HepG2 (cell line): ENCODE results near the gene TGM6. TPM values are rescaled to one million over a fixed set of nuclear protein-coding genes. Genes with fewer than 3 reads are reported as not detected.

ENCODE experiments used
- ATAC-seq: fragments of 200-7000 bp; cut with Tn5 transposase; 3 replicates; pipeline ENCODE4 v1.9.1; 2020; ENCODE audit warnings: mild to moderate bottlenecking, moderate library complexity
- BruUV-seq: library from RNA; stranded (reverse); fragments of 400-500 nt; replicated peaks from 2 replicates; lab custom pipeline; 2021; lab: Mats Ljungman, UMichigan
- CTCF ChIA-PET: fragments of 300-600 bp; formaldehyde crosslinking; extraction: SDS; loops from one replicate; lab custom pipeline; 2021; ENCODE audit warnings: low total read pairs, inconsistent platforms, low intra/inter-chr PET ratio; lab: Yijun Ruan, JAX
- POLR2A ChIA-PET: fragments of 350-600 bp; sonication (Branson Sonifier 250); formaldehyde crosslinking; loops from one replicate; lab custom pipeline; 2020; ENCODE audit warnings: antibody characterized with exemption, inconsistent platforms; lab: Yijun Ruan, JAX
- DNase-seq: peaks from one replicate; pipeline ENCODE4 v3.0.0-alpha.2; 2015; ENCODE audit warnings: low spot score
- FAIRE-seq: peaks from 3 replicates; lab custom pipeline; 2011; peaks lifted over from hg19 to GRCh38; lab: Jason Lieb, UNC
- H2AFZ ChIP-seq: one replicate; pipeline ENCODE4 v1.6.1; 2011; ENCODE audit warnings: low read length, inconsistent platforms
- H3K27ac ChIP-seq: fragments of 300-600 bp; 3 replicates; pipeline ENCODE4 v1.8.0; 2011; ENCODE audit warnings: mixed run types, mild to moderate bottlenecking, mixed read lengths, low read length, inconsistent platforms; ENCODE audit not compliant: insufficient read depth; ENCODE audit errors: extremely low read length
- H3K27me3 ChIP-seq, 2 experiments: fragments of 200-600 bp in 1 of 2; 2 replicates in 1 of 2; 3 replicates in 1 of 2; pipeline versions ENCODE4 v1.6.0 to v1.8.0; 2011; ENCODE audit warnings: low read length in 2 of 2, mild to moderate bottlenecking in 2 of 2, moderate library complexity in 2 of 2, inconsistent platforms in 1 of 2; ENCODE audit not compliant: insufficient read depth in 2 of 2, control insufficient read depth in 1 of 2
- H3K36me3 ChIP-seq, 2 experiments: fragments of 200-600 bp in 1 of 2; replicated peaks in 1 of 2; 2 replicates in 1 of 2; 3 replicates in 1 of 2; pipeline versions ENCODE4 v1.5.1 to v1.8.0; 2011; ENCODE audit warnings: low read length in 2 of 2, inconsistent platforms in 1 of 2; ENCODE audit not compliant: insufficient read depth in 2 of 2, control insufficient read depth in 1 of 2
- H3K4me1 ChIP-seq: 2 replicates; pipeline ENCODE4 v1.5.1; 2012; ENCODE audit warnings: low read length, inconsistent platforms; ENCODE audit not compliant: insufficient read depth
- H3K4me2 ChIP-seq: 2 replicates; pipeline ENCODE4 v1.6.0; 2011; ENCODE audit warnings: low read depth, low read length, inconsistent platforms
- H3K4me3 ChIP-seq, 3 experiments: fragments of 200-600 bp in 1 of 3; sonication (generic), shearing (Covaris generic) in 1 of 3; replicated peaks in 1 of 3; 2 replicates each; pipeline ENCODE4 v1.5.1; 2011 to 2016; ENCODE audit warnings: low read length in 3 of 3, inconsistent platforms in 2 of 3, low read depth in 2 of 3, mild to moderate bottlenecking in 2 of 3, control low read depth in 1 of 3, mixed read lengths in 1 of 3; ENCODE audit not compliant: insufficient read depth in 1 of 3
- H3K79me2 ChIP-seq: one replicate; pipeline ENCODE4 v1.6.1; 2011; ENCODE audit warnings: low read length, inconsistent platforms; ENCODE audit not compliant: insufficient read depth
- H3K9ac ChIP-seq: 2 replicates; pipeline ENCODE4 v1.6.0; 2011; ENCODE audit warnings: mild to moderate bottlenecking, low read depth, low read length, inconsistent platforms; ENCODE audit not compliant: insufficient read depth
- H3K9me3 ChIP-seq: 2 replicates; pipeline ENCODE4 v1.5.1; 2012; ENCODE audit warnings: mild to moderate bottlenecking, low read length
- H4K20me1 ChIP-seq: 2 replicates; pipeline ENCODE4 v1.6.0; 2011; ENCODE audit warnings: inconsistent platforms, mild to moderate bottlenecking, low read length, moderate library complexity; ENCODE audit not compliant: insufficient read depth
- KLF9 ChIP-seq: IDR thresholded peaks from 2 replicates; pipeline ENCODE4 v1.6.1; 2016; ENCODE audit warnings: low read depth
- ONECUT2 ChIP-seq: sonication (generic); formaldehyde crosslinking; IDR thresholded peaks from 2 replicates; pipeline ENCODE4 v1.4.0; 2020; ENCODE audit warnings: missing genetic modification reagents
- SALL1 ChIP-seq: sonication (generic); formaldehyde crosslinking; IDR thresholded peaks from 2 replicates; pipeline ENCODE4 v1.8.0; 2022; ENCODE audit warnings: mild to moderate bottlenecking, missing genetic modification reagents
- TAF1 ChIP-seq: sonication (generic); formaldehyde crosslinking; IDR thresholded peaks from 2 replicates; pipeline ENCODE4 v1.4.0; 2020; ENCODE audit warnings: missing genetic modification reagents
- TCF7 ChIP-seq: sonication (generic); IDR thresholded peaks from 2 replicates; pipeline ENCODE4 v1.6.1; 2016; ENCODE audit warnings: antibody characterized with exemption, low read depth
- XBP1 ChIP-seq: sonication (generic); formaldehyde crosslinking; IDR thresholded peaks from 2 replicates; pipeline ENCODE4 v1.5.0; 2020; ENCODE audit warnings: missing genetic modification reagents
- ZNF749 ChIP-seq: sonication (generic); formaldehyde crosslinking; IDR thresholded peaks from 2 replicates; pipeline ENCODE4 v1.8.0; 2022; ENCODE audit warnings: mild to moderate bottlenecking, missing genetic modification reagents, moderate library complexity, borderline replicate concordance
- ZNF879 ChIP-seq: sonication (generic); formaldehyde crosslinking; IDR thresholded peaks from 2 replicates; pipeline ENCODE4 v1.8.1; 2023; ENCODE audit warnings: missing genetic modification reagents
- WGBS: methylation state at CpG from one replicate; pipeline ENCODE4 v1.1.6; 2017; ENCODE audit warnings: low lambda C conversion rate; 5-methylcytosine and 5-hydroxymethylcytosine counted together
- in situ Hi-C: cut with HindIII; loops from 2 replicates; pipeline ENCODE4 v1.10.0; 2017; ENCODE audit warnings: low pct_unique_long_range_greater_than_20kb; ENCODE audit not compliant: extremely low pct_ligation_motif_present
- intact Hi-C: fragments of 100-400 bp; cut with micrococcal nuclease; formaldehyde crosslinking; loops from one replicate; pipeline ENCODE4 v1.10.0; 2022; ENCODE audit not compliant: unreplicated experiment
- polyA plus RNA-seq, 8 experiments: library from polyadenylated mRNA; depleted of rRNA in 3 of 8; stranded (reverse) in 7 of 8; unstranded in 1 of 8; fragments of >200 nt; fragmentation: Illumina TruSeq in 4 of 8; extraction: Trizol in 4 of 8; gene quantifications; 2 replicates each; pipeline versions ENCODE4 v1.2.1 to v1.2.3, GENCODE V29; 2011 to 2016; ENCODE audit warnings: low read depth in 4 of 8, missing spikeins in 1 of 8, mixed read lengths in 1 of 8; ENCODE audit not compliant: insufficient read depth in 1 of 8
- total RNA-seq, 5 experiments: library from RNA; depleted of rRNA; stranded (reverse); fragments of >200 nt; fragmentation: Illumina TruSeq; extraction: Trizol; gene quantifications; 2 replicates each; pipeline ENCODE4 v1.2.3, GENCODE V29; 2016; ENCODE audit warnings: low read depth in 1 of 5
- TF ChIP-seq, protein P1 (sequence below): sonication (generic); formaldehyde crosslinking; IDR thresholded peaks from 2 replicates; pipeline ENCODE4 v1.4.0; 2020; ENCODE audit warnings: missing genetic modification reagents
- TF ChIP-seq, protein P2 (sequence below): sonication (generic); formaldehyde crosslinking; conservative IDR thresholded peaks from 2 replicates; pipeline ENCODE4 v1.4.0; 2020; ENCODE audit warnings: missing genetic modification reagents
- TF ChIP-seq, protein P3 (sequence below): IDR thresholded peaks from 2 replicates; pipeline ENCODE4 v1.6.1; 2016
- TF ChIP-seq, protein P4 (sequence below): sonication (generic); formaldehyde crosslinking; IDR thresholded peaks from 2 replicates; pipeline ENCODE4 v1.4.0; 2020; ENCODE audit warnings: missing genetic modification reagents, borderline replicate concordance
- TF ChIP-seq, protein P5 (sequence below): sonication (generic); formaldehyde crosslinking; IDR thresholded peaks from 2 replicates; pipeline ENCODE4 v1.5.0; 2020; ENCODE audit warnings: mild to moderate bottlenecking, missing genetic modification reagents, borderline replicate concordance

The TGM6 gene
- total and polyA plus RNA-seq, 2 of the 13 experiments (the other 11 are each of a cell fraction or from before 2014, with no cell fraction given) = not detected

DNA sequence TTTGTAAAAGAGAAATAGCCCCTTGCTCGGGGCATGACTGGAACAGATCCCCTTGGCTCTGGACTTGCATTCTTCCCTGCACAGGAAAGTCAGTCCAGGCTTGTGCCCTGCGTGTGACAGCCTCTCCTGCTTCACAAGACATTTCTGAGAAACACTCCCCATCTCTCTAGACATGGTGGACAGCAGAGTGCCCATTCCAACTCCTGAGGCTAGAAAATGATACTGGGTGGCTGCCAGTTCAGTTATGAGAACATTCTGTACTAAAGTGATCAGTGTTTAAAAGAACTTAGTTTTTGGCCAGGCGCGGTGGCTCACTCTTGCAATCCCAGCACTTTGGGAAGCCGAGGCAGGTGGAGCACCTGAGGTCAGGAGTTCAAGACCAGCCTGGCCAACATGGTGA is 43.6 kb upstream of the TGM6 start:
- BruUV-seq = no TSS peak
- intact Hi-C loops = no loop called here
- ChIA-PET POLR2A (no interaction called here), CTCF (no interaction called here)
- ATAC-seq (no peak), DNase-seq (no peak), FAIRE-seq (no peak)
- no peaks in the 10 kb centered on the region for H3K79me2 ChIP-seq
- H3K27me3 ChIP-seq = peaks cover 4 to 29% of the 10 kb centered on the region in 2 experiments; a peak in 4 of 5 replicates
- H3K36me3 ChIP-seq = no peaks in the 10 kb centered on the region
- no peak overlapping the region for H3K4me3 ChIP-seq
- H3K27ac ChIP-seq = no peak overlapping the region
- in situ Hi-C loops = no loop called here
- H3K9me3 ChIP-seq = no peaks in the 10 kb centered on the region
- H3K4me2 ChIP-seq = no peak overlapping the region
- no peaks in the 10 kb centered on the region for H4K20me1 ChIP-seq
- WGBS = 46% methylated on average over 5 of the region's 5 CpGs
- no peak overlapping the region for H3K9ac ChIP-seq
- no peak overlapping the region for H2AFZ ChIP-seq
- H3K4me1 ChIP-seq = no peaks in the 10 kb centered on the region
- TF ChIP-seq, protein P1, sequence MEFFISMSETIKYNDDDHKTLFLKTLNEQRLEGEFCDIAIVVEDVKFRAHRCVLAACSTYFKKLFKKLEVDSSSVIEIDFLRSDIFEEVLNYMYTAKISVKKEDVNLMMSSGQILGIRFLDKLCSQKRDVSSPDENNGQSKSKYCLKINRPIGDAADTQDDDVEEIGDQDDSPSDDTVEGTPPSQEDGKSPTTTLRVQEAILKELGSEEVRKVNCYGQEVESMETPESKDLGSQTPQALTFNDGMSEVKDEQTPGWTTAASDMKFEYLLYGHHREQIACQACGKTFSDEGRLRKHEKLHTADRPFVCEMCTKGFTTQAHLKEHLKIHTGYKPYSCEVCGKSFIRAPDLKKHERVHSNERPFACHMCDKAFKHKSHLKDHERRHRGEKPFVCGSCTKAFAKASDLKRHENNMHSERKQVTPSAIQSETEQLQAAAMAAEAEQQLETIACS (CRISPR knock-in tag) = no peak
- no peak for TF ChIP-seq XBP1
- no peak for TF ChIP-seq KLF9 (CRISPR knock-in tag)
- no peak for TF ChIP-seq TAF1
- TF ChIP-seq TCF7 = no peak
- TF ChIP-seq, protein P2, sequence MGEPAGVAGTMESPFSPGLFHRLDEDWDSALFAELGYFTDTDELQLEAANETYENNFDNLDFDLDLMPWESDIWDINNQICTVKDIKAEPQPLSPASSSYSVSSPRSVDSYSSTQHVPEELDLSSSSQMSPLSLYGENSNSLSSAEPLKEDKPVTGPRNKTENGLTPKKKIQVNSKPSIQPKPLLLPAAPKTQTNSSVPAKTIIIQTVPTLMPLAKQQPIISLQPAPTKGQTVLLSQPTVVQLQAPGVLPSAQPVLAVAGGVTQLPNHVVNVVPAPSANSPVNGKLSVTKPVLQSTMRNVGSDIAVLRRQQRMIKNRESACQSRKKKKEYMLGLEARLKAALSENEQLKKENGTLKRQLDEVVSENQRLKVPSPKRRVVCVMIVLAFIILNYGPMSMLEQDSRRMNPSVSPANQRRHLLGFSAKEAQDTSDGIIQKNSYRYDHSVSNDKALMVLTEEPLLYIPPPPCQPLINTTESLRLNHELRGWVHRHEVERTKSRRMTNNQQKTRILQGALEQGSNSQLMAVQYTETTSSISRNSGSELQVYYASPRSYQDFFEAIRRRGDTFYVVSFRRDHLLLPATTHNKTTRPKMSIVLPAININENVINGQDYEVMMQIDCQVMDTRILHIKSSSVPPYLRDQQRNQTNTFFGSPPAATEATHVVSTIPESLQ (CRISPR knock-in tag) = no peak
- TF ChIP-seq, protein P3, sequence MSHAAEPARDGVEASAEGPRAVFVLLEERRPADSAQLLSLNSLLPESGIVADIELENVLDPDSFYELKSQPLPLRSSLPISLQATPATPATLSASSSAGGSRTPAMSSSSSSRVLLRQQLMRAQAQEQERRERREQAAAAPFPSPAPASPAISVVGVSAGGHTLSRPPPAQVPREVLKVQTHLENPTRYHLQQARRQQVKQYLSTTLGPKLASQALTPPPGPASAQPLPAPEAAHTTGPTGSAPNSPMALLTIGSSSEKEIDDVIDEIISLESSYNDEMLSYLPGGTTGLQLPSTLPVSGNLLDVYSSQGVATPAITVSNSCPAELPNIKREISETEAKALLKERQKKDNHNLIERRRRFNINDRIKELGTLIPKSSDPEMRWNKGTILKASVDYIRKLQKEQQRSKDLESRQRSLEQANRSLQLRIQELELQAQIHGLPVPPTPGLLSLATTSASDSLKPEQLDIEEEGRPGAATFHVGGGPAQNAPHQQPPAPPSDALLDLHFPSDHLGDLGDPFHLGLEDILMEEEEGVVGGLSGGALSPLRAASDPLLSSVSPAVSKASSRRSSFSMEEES (CRISPR knock-in tag) = no peak
- no peak for TF ChIP-seq ZNF749 (CRISPR knock-in tag)
- TF ChIP-seq SALL1 (CRISPR knock-in tag) = no peak
- TF ChIP-seq ONECUT2 (CRISPR knock-in tag) = no peak
- TF ChIP-seq, protein P4, sequence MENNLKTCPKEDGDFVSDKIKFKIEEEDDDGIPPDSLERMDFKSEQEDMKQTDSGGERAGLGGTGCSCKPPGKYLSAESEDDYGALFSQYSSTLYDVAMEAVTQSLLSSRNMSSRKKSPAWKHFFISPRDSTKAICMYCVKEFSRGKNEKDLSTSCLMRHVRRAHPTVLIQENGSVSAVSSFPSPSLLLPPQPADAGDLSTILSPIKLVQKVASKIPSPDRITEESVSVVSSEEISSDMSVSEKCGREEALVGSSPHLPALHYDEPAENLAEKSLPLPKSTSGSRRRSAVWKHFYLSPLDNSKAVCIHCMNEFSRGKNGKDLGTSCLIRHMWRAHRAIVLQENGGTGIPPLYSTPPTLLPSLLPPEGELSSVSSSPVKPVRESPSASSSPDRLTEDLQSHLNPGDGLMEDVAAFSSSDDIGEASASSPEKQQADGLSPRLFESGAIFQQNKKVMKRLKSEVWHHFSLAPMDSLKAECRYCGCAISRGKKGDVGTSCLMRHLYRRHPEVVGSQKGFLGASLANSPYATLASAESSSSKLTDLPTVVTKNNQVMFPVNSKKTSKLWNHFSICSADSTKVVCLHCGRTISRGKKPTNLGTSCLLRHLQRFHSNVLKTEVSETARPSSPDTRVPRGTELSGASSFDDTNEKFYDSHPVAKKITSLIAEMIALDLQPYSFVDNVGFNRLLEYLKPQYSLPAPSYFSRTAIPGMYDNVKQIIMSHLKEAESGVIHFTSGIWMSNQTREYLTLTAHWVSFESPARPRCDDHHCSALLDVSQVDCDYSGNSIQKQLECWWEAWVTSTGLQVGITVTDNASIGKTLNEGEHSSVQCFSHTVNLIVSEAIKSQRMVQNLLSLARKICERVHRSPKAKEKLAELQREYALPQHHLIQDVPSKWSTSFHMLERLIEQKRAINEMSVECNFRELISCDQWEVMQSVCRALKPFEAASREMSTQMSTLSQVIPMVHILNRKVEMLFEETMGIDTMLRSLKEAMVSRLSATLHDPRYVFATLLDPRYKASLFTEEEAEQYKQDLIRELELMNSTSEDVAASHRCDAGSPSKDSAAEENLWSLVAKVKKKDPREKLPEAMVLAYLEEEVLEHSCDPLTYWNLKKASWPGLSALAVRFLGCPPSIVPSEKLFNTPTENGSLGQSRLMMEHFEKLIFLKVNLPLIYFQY (CRISPR knock-in tag) = no peak
- TF ChIP-seq, protein P5, sequence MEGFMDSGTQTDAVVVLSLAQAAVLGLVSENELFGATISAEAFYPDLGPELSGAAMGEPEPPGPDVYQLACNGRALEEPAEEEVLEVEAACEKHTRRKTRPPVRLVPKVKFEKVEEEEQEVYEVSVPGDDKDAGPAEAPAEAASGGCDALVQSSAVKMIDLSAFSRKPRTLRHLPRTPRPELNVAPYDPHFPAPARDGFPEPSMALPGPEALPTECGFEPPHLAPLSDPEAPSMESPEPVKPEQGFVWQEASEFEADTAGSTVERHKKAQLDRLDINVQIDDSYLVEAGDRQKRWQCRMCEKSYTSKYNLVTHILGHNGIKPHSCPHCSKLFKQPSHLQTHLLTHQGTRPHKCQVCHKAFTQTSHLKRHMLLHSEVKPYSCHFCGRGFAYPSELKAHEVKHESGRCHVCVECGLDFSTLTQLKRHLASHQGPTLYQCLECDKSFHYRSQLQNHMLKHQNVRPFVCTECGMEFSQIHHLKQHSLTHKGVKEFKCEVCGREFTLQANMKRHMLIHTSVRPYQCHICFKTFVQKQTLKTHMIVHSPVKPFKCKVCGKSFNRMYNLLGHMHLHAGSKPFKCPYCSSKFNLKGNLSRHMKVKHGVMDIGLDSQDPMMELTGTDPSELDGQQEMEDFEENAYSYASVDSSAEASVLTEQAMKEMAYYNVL = no peak
- TF ChIP-seq ZNF879 (CRISPR knock-in tag) = no peak
